ENCODE results near the gene ACOT8.

GRCh38 chr20:45898285-45898684 is 41.1 kb upstream of the ACOT8 start:
- no peak for TF ChIP-seq CTCF (IDR thresholded peaks at IDR 0.05)
- no peak for TF ChIP-seq POLR2A (IDR thresholded peaks at IDR 0.05)
- no peak for TF ChIP-seq POLR2AphosphoS5 (IDR thresholded peaks at IDR 0.05)
